K562 (cell line): ENCODE results near the gene ACHE. TPM values are rescaled to one million over a fixed set of nuclear protein-coding genes. Genes with fewer than 3 reads are reported as not detected.

Experiments
- CBFB ChIP-seq: sonication (generic); formaldehyde crosslinking; IDR thresholded peaks from 2 replicates; pipeline ENCODE4 v1.4.0; 2020; ENCODE audit warnings: mild to moderate bottlenecking, missing genetic modification reagents
- EGR1 ChIP-seq: fragments of 450-650 bp; conservative IDR thresholded peaks from 2 replicates; pipeline ENCODE4 v1.6.1; 2017; ENCODE audit warnings: mild to moderate bottlenecking
- HDAC1 ChIP-seq, 2 experiments: fragments of 450-650 bp; IDR thresholded peaks; 2 replicates each; pipeline ENCODE4 v1.6.1; 2016 to 2017; ENCODE audit warnings: inconsistent platforms in 1 of 2, mild to moderate bottlenecking in 1 of 2, moderate library complexity in 1 of 2
- IRF2 ChIP-seq: sonication (generic); formaldehyde crosslinking; IDR thresholded peaks from 2 replicates; pipeline ENCODE4 v1.8.1; 2022; ENCODE audit warnings: mild to moderate bottlenecking, missing genetic modification reagents
- MCM2 ChIP-seq: fragments of 450-650 bp; IDR thresholded peaks from 2 replicates; pipeline ENCODE4 v1.6.1; 2017; ENCODE audit warnings: low read depth, mild to moderate bottlenecking
- RB1 ChIP-seq: fragments of 450-650 bp; IDR thresholded peaks from 2 replicates; pipeline ENCODE4 v1.6.1; 2017; ENCODE audit warnings: low read depth, mild to moderate bottlenecking
- SMARCA5 ChIP-seq: fragments of 450-650 bp; IDR thresholded peaks from 2 replicates; pipeline ENCODE4 v1.6.1; 2016
- TEAD1 ChIP-seq, 2 experiments: fragments of 450-650 bp in 1 of 2; sonication (generic) in 1 of 2; formaldehyde crosslinking; IDR thresholded peaks; 2 replicates each; pipeline versions ENCODE4 v1.4.0 to v1.8.0; 2020 to 2022; ENCODE audit warnings: mild to moderate bottlenecking in 2 of 2, missing genetic modification reagents in 1 of 2
- TSC22D4 ChIP-seq: fragments of 450-650 bp; IDR thresholded peaks from 2 replicates; pipeline ENCODE4 v1.6.1; 2016; ENCODE audit warnings: missing genetic modification characterization, missing biosample characterization, control low read depth
- ZBTB1 ChIP-seq: sonication (generic); formaldehyde crosslinking; IDR thresholded peaks from 2 replicates; pipeline ENCODE4 v1.8.1; 2023; ENCODE audit warnings: missing genetic modification reagents, low read depth, mild to moderate bottlenecking, borderline replicate concordance
- ZBTB17 ChIP-seq: fragments of 450-650 bp; formaldehyde crosslinking; IDR thresholded peaks from 2 replicates; pipeline ENCODE4 v1.4.0; 2020; ENCODE audit warnings: mild to moderate bottlenecking
- ZNF212 ChIP-seq: fragments of 450-650 bp; formaldehyde crosslinking; IDR thresholded peaks from 2 replicates; pipeline ENCODE4 v1.4.0; 2020; ENCODE audit warnings: mild to moderate bottlenecking
- ZNF347 ChIP-seq: fragments of 450-650 bp; formaldehyde crosslinking; IDR thresholded peaks from 2 replicates; pipeline ENCODE4 v1.4.0; 2020; ENCODE audit warnings: low read depth, mild to moderate bottlenecking, moderate library complexity
- polyA plus RNA-seq, 8 experiments: library from polyadenylated mRNA; depleted of rRNA in 4 of 8; stranded (reverse) in 5 of 8; unstranded in 3 of 8; fragments of >200 nt; fragmentation: Nextera tagmentation in 2 of 8; fragmentation: Illumina TruSeq in 1 of 8; extraction: Ambion mirVana in 2 of 8; extraction: Trizol in 1 of 8; gene quantifications; 2 replicates each; pipeline versions ENCODE4 v1.2.1 to v1.2.3, GENCODE V29; 2011 to 2014; ENCODE audit warnings: inconsistent platforms in 1 of 8, missing spikeins in 1 of 8
- total RNA-seq, 7 experiments: library from RNA; depleted of rRNA in 6 of 7; stranded (reverse); fragments of >200 nt in 6 of 7; fragmentation: Illumina TruSeq in 2 of 7; extraction: Trizol in 2 of 7; gene quantifications; 2 replicates each; pipeline versions ENCODE4 v1.2.1 to v1.2.3, GENCODE V29; 2011 to 2021; ENCODE audit warnings: low replicate concordance in 1 of 7
- TF ChIP-seq, protein P1 (sequence below): sonication (generic); formaldehyde crosslinking; IDR thresholded peaks from 2 replicates; pipeline ENCODE4 v1.8.0; 2023; ENCODE audit warnings: mild to moderate bottlenecking, missing genetic modification reagents
- TF ChIP-seq, protein P2 (sequence below): sonication (generic); formaldehyde crosslinking; IDR thresholded peaks from 2 replicates; pipeline ENCODE4 v1.4.0; 2020; ENCODE audit warnings: mild to moderate bottlenecking, missing genetic modification reagents
- TF ChIP-seq, protein P3 (sequence below): sonication (generic); formaldehyde crosslinking; IDR thresholded peaks from 2 replicates; pipeline ENCODE4 v1.9.0; 2022; ENCODE audit warnings: mild to moderate bottlenecking, missing genetic modification reagents
- TF ChIP-seq, protein P4 (sequence below): sonication (generic); formaldehyde crosslinking; IDR thresholded peaks from 2 replicates; pipeline ENCODE4 v1.8.1; 2023; ENCODE audit warnings: mild to moderate bottlenecking, missing genetic modification reagents
- TF ChIP-seq, protein P5 (sequence below): IDR thresholded peaks from 2 replicates; pipeline ENCODE4 v1.6.1; 2011; ENCODE audit not compliant: insufficient read length; ENCODE audit errors: extremely low read depth
- TF ChIP-seq, protein P6 (sequence below): fragments of 250-450 bp; sonication (Bioruptor Pico); IDR thresholded peaks from 2 replicates; pipeline ENCODE4 v1.8.0; 2021; ENCODE audit warnings: moderate library complexity, mild to moderate bottlenecking, inconsistent platforms

The ACHE gene
- total and polyA plus RNA-seq, 9 of the 15 experiments (the other 6 are each of a cell fraction or from before 2014, with no cell fraction given): 0.04 to 8.8 (median 1.9) TPM

DNA sequence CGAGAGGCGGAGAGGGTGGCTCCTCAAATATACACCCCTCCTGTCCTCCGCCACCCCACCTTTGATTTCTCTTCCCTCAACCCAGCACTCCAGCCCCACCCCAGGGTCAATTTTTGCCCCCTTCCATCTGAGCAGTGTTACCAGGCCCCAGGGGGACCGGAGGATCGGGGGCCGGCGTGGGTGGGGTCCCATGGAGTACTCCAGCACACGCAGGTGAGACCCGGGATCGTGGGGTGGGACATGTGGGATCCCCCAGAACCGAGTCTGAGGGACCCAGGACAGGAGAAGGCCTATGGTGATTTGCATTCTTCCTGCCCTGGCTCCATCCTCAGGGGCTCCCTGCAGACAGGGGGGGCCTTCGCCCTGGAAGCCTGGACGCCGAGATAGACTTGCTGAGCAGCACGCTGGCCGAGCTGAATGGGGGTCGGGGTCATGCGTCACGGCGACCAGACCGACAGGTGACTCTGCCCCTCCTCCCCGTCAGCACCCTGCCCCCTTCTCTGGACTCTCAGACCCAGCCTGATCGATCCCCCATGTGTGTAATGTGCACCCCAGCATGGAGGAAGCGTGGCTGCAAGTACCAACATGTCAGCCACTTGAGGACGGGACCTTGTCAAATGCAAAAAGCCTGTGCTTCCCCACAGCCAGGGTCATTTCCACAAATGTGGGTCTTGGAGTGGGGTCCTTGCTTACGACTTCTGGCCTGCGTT lies 27.8 kb downstream of the ACHE start (continued):
- TF ChIP-seq, protein P1, sequence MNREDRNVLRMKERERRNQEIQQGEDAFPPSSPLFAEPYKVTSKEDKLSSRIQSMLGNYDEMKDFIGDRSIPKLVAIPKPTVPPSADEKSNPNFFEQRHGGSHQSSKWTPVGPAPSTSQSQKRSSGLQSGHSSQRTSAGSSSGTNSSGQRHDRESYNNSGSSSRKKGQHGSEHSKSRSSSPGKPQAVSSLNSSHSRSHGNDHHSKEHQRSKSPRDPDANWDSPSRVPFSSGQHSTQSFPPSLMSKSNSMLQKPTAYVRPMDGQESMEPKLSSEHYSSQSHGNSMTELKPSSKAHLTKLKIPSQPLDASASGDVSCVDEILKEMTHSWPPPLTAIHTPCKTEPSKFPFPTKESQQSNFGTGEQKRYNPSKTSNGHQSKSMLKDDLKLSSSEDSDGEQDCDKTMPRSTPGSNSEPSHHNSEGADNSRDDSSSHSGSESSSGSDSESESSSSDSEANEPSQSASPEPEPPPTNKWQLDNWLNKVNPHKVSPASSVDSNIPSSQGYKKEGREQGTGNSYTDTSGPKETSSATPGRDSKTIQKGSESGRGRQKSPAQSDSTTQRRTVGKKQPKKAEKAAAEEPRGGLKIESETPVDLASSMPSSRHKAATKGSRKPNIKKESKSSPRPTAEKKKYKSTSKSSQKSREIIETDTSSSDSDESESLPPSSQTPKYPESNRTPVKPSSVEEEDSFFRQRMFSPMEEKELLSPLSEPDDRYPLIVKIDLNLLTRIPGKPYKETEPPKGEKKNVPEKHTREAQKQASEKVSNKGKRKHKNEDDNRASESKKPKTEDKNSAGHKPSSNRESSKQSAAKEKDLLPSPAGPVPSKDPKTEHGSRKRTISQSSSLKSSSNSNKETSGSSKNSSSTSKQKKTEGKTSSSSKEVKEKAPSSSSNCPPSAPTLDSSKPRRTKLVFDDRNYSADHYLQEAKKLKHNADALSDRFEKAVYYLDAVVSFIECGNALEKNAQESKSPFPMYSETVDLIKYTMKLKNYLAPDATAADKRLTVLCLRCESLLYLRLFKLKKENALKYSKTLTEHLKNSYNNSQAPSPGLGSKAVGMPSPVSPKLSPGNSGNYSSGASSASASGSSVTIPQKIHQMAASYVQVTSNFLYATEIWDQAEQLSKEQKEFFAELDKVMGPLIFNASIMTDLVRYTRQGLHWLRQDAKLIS: 0 out of 2 replicates have a peak, but pooled peaks have one; percentile 62
- TF ChIP-seq HDAC1 (IDR thresholded peaks at IDR 0.05) (peak in 1 of 2 experiments; percentile 50; a peak in 1 of 4 replicates), ZBTB1 (0 out of 2 replicates have a peak, but pooled peaks have one; percentile 62), ZNF347 (CRISPR knock-in tag) (no peak), TEAD1 (CRISPR knock-in tag; IDR thresholded peaks at IDR 0.05) (0 out of 4 replicates have a peak, but pooled peaks of 1 of the 2 experiments have one; percentile 33), IRF2 (CRISPR knock-in tag) (no peak), RB1 (no peak), ZBTB17 (CRISPR knock-in tag) (peak; percentile 73; the same call in 1 of the 2 replicates), CBFB (CRISPR knock-in tag) (no peak), SMARCA5 (no peak), EGR1 (peak; percentile 24; the same call in 1 of the 2 replicates), TSC22D4 (tag) (no peak), ZNF212 (CRISPR knock-in tag) (no peak), MCM2 (no peak)
- TF ChIP-seq, protein P2, sequence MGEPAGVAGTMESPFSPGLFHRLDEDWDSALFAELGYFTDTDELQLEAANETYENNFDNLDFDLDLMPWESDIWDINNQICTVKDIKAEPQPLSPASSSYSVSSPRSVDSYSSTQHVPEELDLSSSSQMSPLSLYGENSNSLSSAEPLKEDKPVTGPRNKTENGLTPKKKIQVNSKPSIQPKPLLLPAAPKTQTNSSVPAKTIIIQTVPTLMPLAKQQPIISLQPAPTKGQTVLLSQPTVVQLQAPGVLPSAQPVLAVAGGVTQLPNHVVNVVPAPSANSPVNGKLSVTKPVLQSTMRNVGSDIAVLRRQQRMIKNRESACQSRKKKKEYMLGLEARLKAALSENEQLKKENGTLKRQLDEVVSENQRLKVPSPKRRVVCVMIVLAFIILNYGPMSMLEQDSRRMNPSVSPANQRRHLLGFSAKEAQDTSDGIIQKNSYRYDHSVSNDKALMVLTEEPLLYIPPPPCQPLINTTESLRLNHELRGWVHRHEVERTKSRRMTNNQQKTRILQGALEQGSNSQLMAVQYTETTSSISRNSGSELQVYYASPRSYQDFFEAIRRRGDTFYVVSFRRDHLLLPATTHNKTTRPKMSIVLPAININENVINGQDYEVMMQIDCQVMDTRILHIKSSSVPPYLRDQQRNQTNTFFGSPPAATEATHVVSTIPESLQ: 0 out of 2 replicates have a peak, but pooled peaks have one; percentile 12
- TF ChIP-seq, protein P3, sequence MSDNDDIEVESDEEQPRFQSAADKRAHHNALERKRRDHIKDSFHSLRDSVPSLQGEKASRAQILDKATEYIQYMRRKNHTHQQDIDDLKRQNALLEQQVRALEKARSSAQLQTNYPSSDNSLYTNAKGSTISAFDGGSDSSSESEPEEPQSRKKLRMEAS (CRISPR knock-in tag): no peak
- TF ChIP-seq, protein P4, sequence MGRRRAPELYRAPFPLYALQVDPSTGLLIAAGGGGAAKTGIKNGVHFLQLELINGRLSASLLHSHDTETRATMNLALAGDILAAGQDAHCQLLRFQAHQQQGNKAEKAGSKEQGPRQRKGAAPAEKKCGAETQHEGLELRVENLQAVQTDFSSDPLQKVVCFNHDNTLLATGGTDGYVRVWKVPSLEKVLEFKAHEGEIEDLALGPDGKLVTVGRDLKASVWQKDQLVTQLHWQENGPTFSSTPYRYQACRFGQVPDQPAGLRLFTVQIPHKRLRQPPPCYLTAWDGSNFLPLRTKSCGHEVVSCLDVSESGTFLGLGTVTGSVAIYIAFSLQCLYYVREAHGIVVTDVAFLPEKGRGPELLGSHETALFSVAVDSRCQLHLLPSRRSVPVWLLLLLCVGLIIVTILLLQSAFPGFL: no peak
- TF ChIP-seq, protein P5, sequence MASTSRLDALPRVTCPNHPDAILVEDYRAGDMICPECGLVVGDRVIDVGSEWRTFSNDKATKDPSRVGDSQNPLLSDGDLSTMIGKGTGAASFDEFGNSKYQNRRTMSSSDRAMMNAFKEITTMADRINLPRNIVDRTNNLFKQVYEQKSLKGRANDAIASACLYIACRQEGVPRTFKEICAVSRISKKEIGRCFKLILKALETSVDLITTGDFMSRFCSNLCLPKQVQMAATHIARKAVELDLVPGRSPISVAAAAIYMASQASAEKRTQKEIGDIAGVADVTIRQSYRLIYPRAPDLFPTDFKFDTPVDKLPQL: no peak
- TF ChIP-seq, protein P6, sequence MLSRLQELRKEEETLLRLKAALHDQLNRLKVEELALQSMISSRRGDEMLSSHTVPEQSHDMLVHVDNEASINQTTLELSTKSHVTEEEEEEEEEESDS: no peak
